NCI-H1105 treated with DMSO at 0.1 percent for 48 hours (cell line): ENCODE measurements around the gene PIP5K1C.
"Not testable (repeated sequence)": the region's sequence is repeated elsewhere in the genome, so short reads cannot be mapped to it uniquely, and the experiment has no call there.

Experiments
- DNase-seq: peaks from one replicate; lab custom pipeline; 2025; lab: John Stamatoyannopoulos, UW

The PIP5K1C gene

GRCh38 chr19:3673506-3674439 is 26.5 kb downstream of the PIP5K1C start:
- no peak for DNase-seq

- no peak for DNase-seq
Measured at GRCh38 chr19:3672993-3673392, 27.3 kb downstream of the PIP5K1C start.

GRCh38 chr19:3672575-3672948 is 27.7 kb downstream of the PIP5K1C start:
- DNase-seq, result no peak

- no peak for DNase-seq
Measured at GRCh38 chr19:3671680-3672574, 28.3 kb downstream of the PIP5K1C start.

GRCh38 chr19:3670796-3671679 is 29.2 kb downstream of the PIP5K1C start:
- DNase-seq, result no peak

GRCh38 chr19:3669947-3670795 is 30.1 kb downstream of the PIP5K1C start:
- DNase-seq, result no peak

GRCh38 chr19:3669082-3669946 is 31.0 kb downstream of the PIP5K1C start:
- DNase-seq, result no peak

GRCh38 chr19:3668331-3669081 is 31.8 kb downstream of the PIP5K1C start:
- no peak for DNase-seq

GRCh38 chr19:3667766-3668165 is 32.5 kb downstream of the PIP5K1C start:
- DNase-seq, result no peak

- no peak for DNase-seq
Measured at GRCh38 chr19:3667037-3667638, 33.1 kb downstream of the PIP5K1C start.

GRCh38 chr19:3666545-3666856 is 33.8 kb downstream of the PIP5K1C start:
- not testable (repeated sequence) for DNase-seq

- DNase-seq, result peak; percentile 6
Measured at GRCh38 chr19:3665681-3666544, 34.4 kb downstream of the PIP5K1C start.

- no peak for DNase-seq
Measured at GRCh38 chr19:3664879-3665642, 35.2 kb downstream of the PIP5K1C start.

- DNase-seq, result no peak
Measured at GRCh38 chr19:3663838-3664237, 36.4 kb downstream of the PIP5K1C start.

GRCh38 chr19:3661284-3662238 is 38.7 kb downstream of the PIP5K1C start:
- DNase-seq, result no peak
